SKM-1 treated with dmso at 0.1 percent for 144 hours (cell line): ENCODE results near the gene FCN1.

Experiments
- DNase-seq: peaks from one replicate; lab custom pipeline; 2025; ENCODE audit not compliant: unreplicated experiment; lab: John Stamatoyannopoulos, UW

Gene FCN1

GRCh38 chr9:134937566-134938345 lies 20.0 kb upstream of the FCN1 start:
- DNase-seq: no peak

DNA sequence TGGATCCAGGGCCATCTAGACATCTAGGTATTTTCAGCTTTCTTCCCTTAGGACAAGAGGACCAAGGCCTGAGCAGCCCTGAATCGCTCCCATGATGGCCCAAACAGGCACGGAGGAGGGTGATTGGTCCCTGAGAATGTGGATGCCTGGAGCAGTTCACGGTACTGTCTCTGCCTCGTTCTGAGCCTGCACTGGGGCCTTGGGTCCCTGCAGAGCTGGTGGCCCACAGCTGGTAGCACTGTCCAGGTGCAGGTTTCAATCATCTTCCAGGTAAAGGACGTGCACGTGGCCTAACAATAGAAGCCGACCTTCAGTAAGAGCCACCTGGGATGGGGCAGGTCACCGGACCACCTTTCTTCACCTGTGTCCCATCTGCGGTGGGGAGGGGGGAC lies 19.4 kb upstream of the FCN1 start:
- no peak for DNase-seq

DNA sequence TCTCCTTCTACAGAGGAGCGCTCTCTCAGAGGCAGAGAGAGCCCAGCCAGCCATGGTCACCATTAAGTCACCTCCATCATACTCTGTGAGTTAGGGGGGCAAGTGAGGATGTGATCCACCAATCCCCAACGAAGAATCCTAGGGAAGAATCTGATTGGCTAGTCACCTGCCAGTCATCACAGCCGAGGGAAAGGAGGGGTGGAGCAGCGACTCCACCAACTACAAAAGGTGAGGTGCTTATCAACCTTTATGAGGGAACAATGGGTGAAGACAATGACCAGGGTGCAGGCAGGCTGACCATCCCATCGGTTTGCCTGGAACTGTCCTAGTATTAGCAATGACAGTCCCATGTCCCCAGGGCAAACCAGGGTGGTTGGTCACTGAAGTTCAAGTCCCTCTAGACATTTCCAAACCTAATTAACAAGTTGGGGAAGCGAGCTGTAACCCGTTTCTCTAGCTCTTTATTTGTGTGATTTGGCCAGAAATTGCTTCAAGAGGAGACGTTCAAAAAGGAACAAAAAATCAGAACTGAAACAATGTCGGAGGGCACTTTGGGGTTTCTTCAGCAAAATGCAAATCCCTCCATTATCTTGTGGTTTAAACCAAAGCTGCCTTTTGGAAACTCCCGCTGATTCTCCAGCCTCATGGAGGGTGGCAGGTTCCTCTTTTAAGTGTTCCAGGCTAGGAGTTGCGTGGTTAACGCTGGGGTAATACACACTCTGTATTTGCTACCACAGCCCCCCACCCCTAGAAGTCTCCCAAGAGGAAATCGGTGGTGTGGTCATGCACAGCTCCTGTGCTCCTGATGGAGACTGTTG lies 18.8 kb upstream of the FCN1 start:
- peak; percentile 57 for DNase-seq

DNA sequence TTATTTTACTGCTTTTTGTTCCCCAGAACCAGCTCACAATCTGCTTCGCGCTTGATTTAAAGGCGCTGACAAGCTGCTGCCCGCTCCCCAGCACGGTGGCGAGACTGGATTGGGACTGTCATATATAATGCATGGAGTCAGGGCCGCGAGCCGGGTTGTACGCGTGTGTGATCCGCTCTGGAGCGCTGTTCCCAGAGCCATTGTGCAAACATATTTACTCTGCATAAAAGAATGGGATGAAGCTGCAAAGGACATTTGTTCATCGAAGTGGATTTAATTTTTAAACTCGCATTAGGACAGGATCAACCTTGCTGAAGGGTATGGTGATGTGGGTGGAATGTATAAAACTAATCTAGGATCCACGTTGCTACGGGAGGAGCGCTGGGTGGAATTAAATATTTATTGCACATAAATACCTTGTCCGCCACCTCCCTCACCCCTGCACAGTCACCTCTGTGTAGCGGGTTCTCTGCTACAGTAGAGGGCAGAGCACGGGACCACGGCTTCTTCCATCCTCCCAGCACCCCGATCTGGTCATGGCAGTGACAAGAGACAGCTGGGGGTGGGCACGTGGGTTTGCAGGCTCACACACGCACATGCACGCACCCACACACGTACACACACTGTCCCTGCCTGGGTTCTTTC lies 18.1 kb upstream of the FCN1 start:
- no peak for DNase-seq

- no peak for DNase-seq
Observed at GRCh38 chr9:134935056-134935640, 17.4 kb upstream of the FCN1 start.

- no peak for DNase-seq
Observed at GRCh38 chr9:134933076-134933659, 15.5 kb upstream of the FCN1 start.

GRCh38 chr9:134932606-134933005 lies 14.9 kb upstream of the FCN1 start:
- DNase-seq: no peak

GRCh38 chr9:134932171-134932570 lies 14.5 kb upstream of the FCN1 start:
- no peak for DNase-seq

- no peak for DNase-seq
Observed at GRCh38 chr9:134930398-134930797, 12.7 kb upstream of the FCN1 start.

DNA sequence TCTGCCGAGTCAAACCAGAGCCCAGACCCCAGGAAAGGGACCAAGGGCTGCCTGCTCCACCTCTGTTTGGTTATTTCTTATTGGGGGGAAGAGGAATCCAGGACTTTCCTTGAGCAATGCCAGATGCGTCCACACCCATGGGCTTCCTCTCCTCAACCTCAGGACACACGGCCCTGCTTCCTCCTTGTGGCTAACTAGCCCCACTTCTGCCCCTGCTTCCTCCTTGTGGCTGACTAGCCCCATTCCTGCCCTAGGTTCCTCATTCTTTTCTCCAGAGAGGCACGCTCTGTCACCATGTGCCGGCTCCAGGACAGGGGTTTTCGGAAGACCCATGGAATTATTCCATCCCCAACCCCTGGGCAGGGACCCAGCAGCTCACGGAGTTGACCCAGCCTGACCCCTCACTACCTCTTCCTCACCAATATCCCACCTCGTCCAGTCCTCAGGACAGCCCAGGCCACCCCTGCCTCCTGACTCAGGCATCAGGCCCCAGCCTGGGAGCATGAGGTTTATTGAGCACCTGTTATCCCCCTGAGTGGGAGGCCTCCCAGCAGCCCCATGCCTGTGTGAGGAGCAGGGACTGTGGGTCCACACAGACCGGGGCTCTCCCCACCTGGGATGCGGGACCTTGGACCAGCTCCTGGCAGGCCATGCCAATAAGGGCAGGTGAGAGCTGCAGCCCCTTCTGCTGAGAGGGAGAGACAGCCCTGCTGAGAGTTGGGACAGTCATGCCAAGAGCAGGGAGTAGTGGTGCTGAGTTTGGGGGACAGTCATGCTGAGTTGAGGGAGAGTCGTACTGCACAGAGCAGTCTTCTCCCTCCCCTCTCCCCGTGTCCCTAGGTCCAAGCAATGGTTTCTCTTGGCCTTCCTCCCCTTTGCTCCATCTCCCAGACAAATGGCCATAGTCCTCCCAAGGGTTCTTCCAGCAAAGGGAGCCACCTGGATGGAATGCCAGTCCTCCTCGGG lies 11.8 kb upstream of the FCN1 start:
- peak; percentile 98 for DNase-seq

DNA sequence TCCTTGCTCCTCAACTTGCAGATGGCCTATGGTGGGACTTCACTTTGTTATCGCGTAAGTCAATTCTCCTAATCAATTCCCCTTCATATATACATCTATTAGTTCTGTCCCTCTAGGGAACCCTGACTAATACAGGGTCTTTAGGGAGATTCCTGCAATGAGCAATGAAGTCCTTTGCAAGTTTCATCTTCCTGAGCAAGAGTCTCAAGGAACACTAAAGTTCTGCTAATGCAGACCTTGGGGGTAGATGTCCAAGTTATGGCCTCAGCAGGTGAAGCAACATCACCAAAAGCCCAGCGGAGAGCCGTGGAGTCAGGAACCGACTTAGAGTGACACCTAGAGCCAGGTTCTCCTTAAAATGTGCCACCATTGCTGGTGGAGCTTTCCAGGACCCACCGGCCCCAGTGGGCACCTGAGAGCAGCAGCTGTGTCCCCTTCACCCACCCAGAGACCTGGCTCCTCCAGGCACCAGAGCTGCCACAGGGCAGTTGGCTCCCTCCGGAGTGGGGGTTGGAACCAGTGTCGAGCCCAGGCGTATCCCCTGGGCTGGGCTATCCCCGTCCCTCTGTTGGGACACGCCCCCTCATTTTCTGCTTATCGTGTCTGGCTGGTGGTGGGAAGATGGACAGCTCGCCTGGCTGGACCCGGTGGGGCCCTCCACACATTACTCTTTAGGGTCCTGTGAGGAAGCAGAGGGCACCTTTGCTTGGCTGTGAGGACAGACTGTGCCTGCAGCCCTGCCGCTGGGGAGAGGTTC lies 10.9 kb upstream of the FCN1 start:
- DNase-seq: no peak

GRCh38 chr9:134925011-134925511 lies 7.3 kb upstream of the FCN1 start:
- DNase-seq: no peak

DNA sequence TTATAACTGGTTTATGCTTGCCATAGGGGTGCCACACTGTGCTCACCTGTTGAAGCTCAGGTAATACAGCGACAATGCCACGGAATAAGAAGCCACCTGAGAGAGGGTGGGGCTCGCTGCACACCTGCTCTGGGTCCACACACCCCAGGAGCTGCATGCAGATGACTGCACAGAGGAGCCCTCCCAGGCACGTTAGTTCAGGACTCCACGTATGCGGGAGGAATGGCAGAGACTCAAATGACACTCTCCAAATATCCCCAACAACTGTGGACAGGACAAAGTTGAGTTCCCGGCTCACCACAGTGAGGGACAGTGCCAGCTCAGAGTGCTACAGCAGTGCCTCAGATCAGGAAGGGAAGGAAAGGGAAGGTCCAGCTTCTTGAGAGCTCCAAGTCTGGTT lies 5.8 kb upstream of the FCN1 start:
- DNase-seq: no peak

DNA sequence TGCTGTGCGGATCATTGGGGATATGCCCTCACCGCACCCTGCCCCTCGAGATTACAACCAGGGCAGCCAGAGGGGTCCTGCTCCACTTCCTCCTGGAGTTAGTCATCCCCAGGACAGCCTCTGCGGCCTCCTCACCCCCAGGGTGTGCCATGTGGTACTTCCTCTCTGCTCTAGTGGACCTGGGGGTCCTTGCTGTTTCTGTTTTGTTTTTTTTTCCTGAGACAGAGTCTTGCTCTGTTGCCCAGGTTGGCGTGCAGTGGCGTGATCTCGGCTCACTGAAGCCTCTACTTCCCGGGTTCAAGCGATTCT lies 5.2 kb upstream of the FCN1 start:
- DNase-seq: peak; percentile 25

GRCh38 chr9:134922066-134922931 lies 4.6 kb upstream of the FCN1 start:
- DNase-seq: peak; percentile 73

DNA sequence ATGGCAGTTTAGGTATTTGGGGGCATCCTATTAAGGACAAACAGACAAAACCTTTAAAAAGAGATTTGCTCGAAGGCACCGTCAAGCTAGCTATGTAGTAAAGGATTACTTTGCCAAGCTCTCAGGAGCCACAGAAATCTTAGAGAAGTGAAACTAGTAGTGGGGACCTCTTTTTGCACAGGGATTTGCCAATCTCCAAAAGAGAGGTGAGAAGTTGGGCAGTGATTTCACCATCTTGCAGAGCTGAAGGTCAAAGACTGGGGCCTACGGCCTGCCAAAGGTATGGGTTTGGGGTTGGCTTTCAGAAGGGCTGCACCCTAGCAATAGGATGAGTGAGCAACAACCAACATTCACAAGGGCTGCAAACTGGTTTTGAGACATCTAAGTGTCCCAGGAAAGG lies 1.6 kb upstream of the FCN1 start:
- peak; percentile 49 for DNase-seq

- no peak for DNase-seq
Observed at GRCh38 chr9:134918646-134919045, 934 bp upstream of the FCN1 start.

- DNase-seq: no peak
Observed at GRCh38 chr9:134916161-134916665, 1.5 kb downstream of the FCN1 start.
